HG03558 (cell line): Measurements from ENCODE around the gene MACF1.
"Not testable (repeated sequence)": the region's sequence is repeated elsewhere in the genome, so short reads cannot be mapped to it uniquely, and the experiment has no call there.

ENCODE experiments used
- ATAC-seq: cut with Tn5 transposase; IDR thresholded peaks from one replicate; pipeline ENCODE4 v1.9.1; 2021; ENCODE audit warnings: moderate number of reproducible peaks; ENCODE audit not compliant: unreplicated experiment; ENCODE audit errors: extremely low read depth

MACF1 gene

GRCh38 chr1:39498096-39498710 is 293.7 kb downstream of the MACF1 start:
- ATAC-seq = not testable (repeated sequence)

DNA sequence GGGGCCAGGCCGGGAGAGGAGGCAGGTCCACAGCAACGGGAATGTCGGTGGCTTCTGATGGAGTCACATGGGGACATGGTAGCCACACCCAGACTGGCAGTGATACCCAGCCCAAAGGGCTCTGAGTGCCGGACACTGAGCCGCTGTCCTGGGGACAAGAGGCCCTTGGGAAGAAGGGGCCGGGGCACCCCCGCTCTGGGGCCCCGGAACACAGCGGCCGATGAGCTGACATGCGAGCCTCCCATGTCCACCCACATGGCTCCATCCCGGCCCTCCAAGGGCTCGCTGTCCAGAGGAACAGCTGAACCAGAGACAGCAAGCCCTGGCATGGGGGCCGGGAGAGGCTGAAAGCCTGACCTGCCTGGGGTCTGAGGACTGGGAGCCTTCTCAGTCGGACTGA is 294.3 kb downstream of the MACF1 start:
- not testable (repeated sequence) for ATAC-seq

GRCh38 chr1:39499668-39500067 is 295.2 kb downstream of the MACF1 start:
- ATAC-seq = no peak

DNA sequence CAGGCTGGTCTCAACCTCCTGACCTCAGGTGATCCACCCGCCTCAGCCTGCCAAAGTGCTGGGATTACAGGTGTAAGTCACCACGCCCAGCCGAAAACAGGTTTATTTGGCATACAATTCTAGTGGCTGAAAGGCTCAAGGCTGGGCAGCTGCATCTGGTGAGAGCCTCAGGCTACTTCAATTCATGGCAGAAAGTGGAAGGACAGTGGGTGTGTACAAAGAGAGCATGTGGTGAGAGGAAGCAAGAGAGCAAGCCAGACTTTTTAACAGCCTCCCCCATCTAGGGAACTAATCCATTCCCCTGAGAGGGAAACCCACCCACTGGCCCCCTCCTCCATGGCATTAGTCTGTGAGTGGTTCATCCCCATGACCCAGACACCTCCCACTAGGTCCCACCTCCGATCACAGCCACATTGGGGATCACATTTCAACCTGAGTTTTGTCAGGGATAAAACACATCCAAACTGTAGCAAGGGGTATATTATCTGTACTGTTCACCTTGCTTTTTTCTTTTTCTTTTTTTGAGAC is 296.4 kb downstream of the MACF1 start:
- ATAC-seq = no peak

- ATAC-seq = no peak
Measured at GRCh38 chr1:39501666-39502065, 297.2 kb downstream of the MACF1 start.

GRCh38 chr1:39504436-39504835 is 299.9 kb downstream of the MACF1 start:
- not testable (repeated sequence) for ATAC-seq

DNA sequence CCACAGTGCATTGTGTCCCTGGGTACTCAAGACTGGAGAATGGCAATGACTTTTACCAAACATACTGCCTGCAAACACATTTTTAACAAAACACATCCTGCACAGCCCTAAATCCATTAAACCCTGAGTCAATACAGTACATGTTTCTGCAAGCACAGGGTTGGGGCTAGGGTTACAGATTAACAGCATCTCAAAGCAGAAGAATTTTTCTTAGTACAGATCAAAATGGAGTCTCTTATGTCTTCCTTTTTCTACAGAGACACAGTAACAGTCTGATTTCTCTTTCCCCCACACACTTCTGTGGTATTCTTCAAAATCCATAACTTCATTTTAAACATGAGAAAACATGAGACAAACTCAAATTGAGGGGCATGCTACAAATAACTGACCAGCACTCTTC is 300.8 kb downstream of the MACF1 start:
- no peak for ATAC-seq

DNA sequence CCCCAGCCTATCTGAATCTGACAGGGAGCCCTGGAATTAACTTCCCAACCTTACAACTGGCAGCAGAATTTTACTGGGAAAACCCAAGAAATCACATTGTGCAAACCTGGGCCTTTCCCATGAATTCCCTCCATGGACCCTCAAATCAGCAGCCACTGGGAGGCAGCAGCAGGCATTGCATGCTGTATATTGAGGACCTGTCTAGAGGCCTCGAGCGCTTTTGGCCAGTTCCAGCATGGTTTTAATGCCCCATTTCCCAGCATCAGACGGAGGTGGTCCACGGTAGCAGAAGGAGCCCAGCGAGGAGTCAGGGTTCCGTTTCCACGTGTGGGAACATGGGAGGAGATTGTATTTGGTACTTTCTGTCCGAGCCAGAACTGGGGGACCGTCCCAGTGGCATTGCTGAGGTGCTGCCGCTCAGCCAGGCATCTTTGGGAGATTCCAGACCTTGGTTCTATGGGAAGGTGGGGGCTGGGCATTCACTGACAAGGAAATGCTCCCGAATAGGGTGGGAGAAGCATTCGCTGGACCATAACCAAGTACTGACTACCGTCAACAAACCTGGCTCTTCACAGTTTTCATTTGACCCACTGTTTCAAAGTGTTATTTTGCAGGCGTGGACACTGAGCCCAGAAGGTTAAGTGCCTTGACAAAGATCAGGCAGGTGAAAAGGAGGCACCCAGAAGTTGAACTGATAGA is 302.9 kb downstream of the MACF1 start:
- ATAC-seq = no peak

- no peak for ATAC-seq
Measured at GRCh38 chr1:39508266-39508665, 303.8 kb downstream of the MACF1 start.

DNA sequence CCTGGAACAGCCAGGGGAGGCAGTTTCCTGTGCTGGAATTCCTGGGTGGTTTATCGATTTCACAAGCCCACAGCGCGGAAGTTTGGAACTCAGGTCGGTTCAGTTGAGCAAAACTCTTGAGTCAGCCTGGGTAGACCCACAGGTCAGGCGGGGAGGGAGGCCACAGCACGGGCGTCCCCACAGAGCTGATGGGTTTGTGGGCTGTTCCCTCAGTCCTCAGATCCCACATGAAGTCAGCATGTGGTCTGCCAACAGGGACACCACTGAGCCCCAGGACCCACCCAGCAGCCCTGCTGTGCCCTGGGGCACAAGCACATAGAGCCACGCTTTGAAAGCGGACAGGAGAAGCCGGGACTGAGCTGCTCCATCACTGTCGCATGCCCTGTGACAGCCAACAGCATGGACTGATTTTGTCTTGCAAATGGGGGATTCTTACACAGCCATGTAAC is 304.4 kb downstream of the MACF1 start:
- no peak for ATAC-seq

GRCh38 chr1:39509360-39510009 is 305.0 kb downstream of the MACF1 start:
- no peak for ATAC-seq

- ATAC-seq = not testable (repeated sequence)
Measured at GRCh38 chr1:39510570-39511186, 306.2 kb downstream of the MACF1 start.

GRCh38 chr1:39511477-39511876 is 307.0 kb downstream of the MACF1 start:
- not testable (repeated sequence) for ATAC-seq

DNA sequence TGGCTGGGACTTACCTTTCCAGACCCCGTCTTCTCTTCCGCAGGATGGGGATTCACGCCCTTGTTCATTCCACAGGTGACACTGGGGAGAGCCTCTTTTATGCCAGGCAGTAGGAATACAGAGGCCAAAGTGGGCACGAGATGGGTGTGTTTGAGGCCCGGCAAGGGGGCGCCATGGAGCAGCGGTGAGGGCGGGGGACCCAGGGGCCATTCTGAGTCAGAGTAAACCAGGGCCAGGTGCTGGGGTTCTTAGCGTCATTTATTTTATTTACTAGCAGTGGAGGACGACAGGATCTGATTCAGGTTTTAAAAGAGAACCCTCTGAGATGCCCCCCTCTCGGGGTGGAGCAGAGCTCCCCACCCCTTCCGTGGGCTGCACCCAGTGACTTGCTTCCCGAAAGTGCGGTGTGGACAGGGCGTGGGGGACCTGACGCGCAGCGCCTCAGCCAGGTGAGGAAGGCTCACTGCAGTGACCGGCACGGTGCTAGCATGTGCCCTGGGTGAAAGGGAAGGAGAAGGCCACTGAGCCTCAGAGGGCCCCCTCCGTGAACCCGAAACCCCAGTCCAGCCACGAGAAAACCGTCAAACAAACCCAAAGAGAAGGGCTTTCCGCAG is 307.8 kb downstream of the MACF1 start:
- ATAC-seq = not testable (repeated sequence)

DNA sequence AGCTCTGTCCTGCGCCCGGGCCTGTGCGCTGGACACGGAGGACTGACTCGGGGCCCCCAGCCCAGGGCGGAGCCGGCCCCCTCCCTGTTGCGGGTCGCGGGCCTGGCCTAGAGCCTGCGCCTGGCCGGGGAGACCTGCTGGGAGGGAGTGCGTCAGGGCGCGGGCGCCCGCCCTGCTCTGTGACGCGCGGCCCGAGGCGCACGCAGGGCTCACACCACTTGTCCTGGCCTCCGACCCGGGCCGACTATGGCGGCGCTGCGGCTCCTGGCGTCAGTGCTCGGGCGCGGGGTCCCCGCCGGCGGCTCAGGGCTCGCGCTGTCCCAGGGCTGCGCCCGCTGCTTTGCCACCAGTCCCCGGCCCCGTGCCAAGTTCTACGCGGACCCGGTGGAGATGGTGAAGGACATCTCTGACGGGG is 310.2 kb downstream of the MACF1 start:
- ATAC-seq = not testable (repeated sequence)

- not testable (repeated sequence) for ATAC-seq
Measured at GRCh38 chr1:39515131-39516086, 310.9 kb downstream of the MACF1 start.

DNA sequence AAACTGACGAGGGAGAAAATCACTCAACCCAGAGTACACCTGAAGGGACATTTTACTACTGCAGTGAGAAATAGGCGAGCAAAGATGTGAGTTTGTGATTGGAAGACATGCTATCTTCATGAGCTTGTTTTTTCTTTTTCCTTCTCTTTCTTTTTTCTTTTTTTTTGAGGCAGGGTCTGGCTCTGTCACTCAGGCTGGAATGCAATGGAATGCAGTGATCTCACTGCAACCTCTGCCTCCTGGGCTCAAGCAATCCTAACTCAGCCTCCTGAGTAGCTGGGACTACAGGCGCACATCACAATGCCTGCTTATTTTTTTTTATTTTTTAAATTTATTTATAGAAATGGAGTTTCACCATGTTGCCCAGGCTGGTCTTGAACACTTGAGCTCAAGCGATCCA is 312.3 kb downstream of the MACF1 start:
- ATAC-seq = not testable (repeated sequence)

GRCh38 chr1:39517936-39518335 is 313.4 kb downstream of the MACF1 start:
- not testable (repeated sequence) for ATAC-seq

- ATAC-seq = not testable (repeated sequence)
Measured at GRCh38 chr1:39519376-39519775, 314.9 kb downstream of the MACF1 start.
